WTC11 (cell line): Measurements from ENCODE around the gene BAIAP2. TPM values are rescaled to one million over a fixed set of nuclear protein-coding genes. Genes with fewer than 3 reads are reported as not detected.

Experiments used
- ATAC-seq: fragments of 200-7000 bp; cut with Tn5 transposase; 2 replicates; pipeline ENCODE4 v1.10.0; 2021; ENCODE audit warnings: mild to moderate bottlenecking, moderate library complexity
- CTCF ChIA-PET: fragments of 300-600 bp; sonication (Branson Sonifier 250); formaldehyde crosslinking; loops from one replicate; lab custom pipeline; 2021; ENCODE audit warnings: antibody characterized with exemption; lab: Charles Lee
- POLR2A ChIA-PET: fragments of 350-600 bp; sonication (Branson Sonifier 250); formaldehyde crosslinking; loops from one replicate; lab custom pipeline; 2021; ENCODE audit warnings: antibody characterized with exemption; lab: Charles Lee
- DNase-seq: peaks from one replicate; pipeline ENCODE4 v3.0.0; 2021; ENCODE audit warnings: low spot score
- H3K27ac Mint-ChIP-seq: 2 replicates; pipeline ENCODE4 v1.8.0; 2021; ENCODE audit warnings: mixed read lengths
- H3K27me3 Mint-ChIP-seq: 2 replicates; pipeline ENCODE4 v1.8.0; 2021; ENCODE audit warnings: low read depth, mild to moderate bottlenecking, moderate library complexity, mixed read lengths
- H3K36me3 Mint-ChIP-seq: 2 replicates; pipeline ENCODE4 v1.8.0; 2021; ENCODE audit warnings: mixed read lengths
- H3K4me1 Mint-ChIP-seq: 2 replicates; pipeline ENCODE4 v1.8.0; 2022; ENCODE audit warnings: mixed read lengths
- H3K4me3 Mint-ChIP-seq: 2 replicates; pipeline ENCODE4 v1.8.0; 2021; ENCODE audit warnings: mild to moderate bottlenecking, moderate library complexity, mixed read lengths
- H3K9me3 Mint-ChIP-seq: 2 replicates; pipeline ENCODE4 v1.8.0; 2021; ENCODE audit warnings: mixed read lengths
- AFF4 ChIP-seq: sonication (generic); formaldehyde crosslinking; IDR thresholded peaks from 2 replicates; pipeline ENCODE4 v1.8.1; 2023; ENCODE audit warnings: mild to moderate bottlenecking, missing genetic modification reagents, borderline replicate concordance
- CTCF ChIP-seq: fragments of 200-600 bp; IDR thresholded peaks from 2 replicates; pipeline ENCODE4 v1.8.0; 2022; ENCODE audit warnings: antibody characterized with exemption
- E2F4 ChIP-seq: sonication (generic); formaldehyde crosslinking; IDR thresholded peaks from 2 replicates; pipeline ENCODE4 v1.8.1; 2022; ENCODE audit warnings: low read depth, mild to moderate bottlenecking, moderate library complexity, missing genetic modification reagents, borderline replicate concordance
- E2F5 ChIP-seq: sonication (generic); formaldehyde crosslinking; IDR thresholded peaks from 2 replicates; pipeline ENCODE4 v1.8.1; 2022; ENCODE audit warnings: mild to moderate bottlenecking, moderate library complexity, missing genetic modification reagents
- EMX1 ChIP-seq: fragments of 250-450 bp; sonication (Bioruptor Pico); IDR thresholded peaks from 2 replicates; pipeline ENCODE4 v1.8.0; 2021; ENCODE audit warnings: mild to moderate bottlenecking
- GABPB1 ChIP-seq: sonication (generic); formaldehyde crosslinking; IDR thresholded peaks from 2 replicates; pipeline ENCODE4 v1.8.1; 2023; ENCODE audit warnings: mild to moderate bottlenecking, missing genetic modification reagents
- GRHL2 ChIP-seq: fragments of 250-450 bp; sonication (Bioruptor Pico); IDR thresholded peaks from 2 replicates; pipeline ENCODE4 v1.8.0; 2022; ENCODE audit warnings: mild to moderate bottlenecking, moderate library complexity; ENCODE audit not compliant: insufficient replicate concordance, severe bottlenecking
- HMGA2 ChIP-seq: fragments of 250-450 bp; sonication (Bioruptor Pico); IDR thresholded peaks from 2 replicates; pipeline ENCODE4 v1.4.0; 2021; ENCODE audit warnings: mild to moderate bottlenecking, moderate library complexity
- MLX ChIP-seq: sonication (generic); formaldehyde crosslinking; IDR thresholded peaks from 2 replicates; pipeline ENCODE4 v1.8.1; 2023; ENCODE audit warnings: mild to moderate bottlenecking, missing genetic modification reagents, moderate library complexity
- RELA ChIP-seq: sonication (generic); formaldehyde crosslinking; IDR thresholded peaks from 2 replicates; pipeline ENCODE4 v1.8.1; 2022; ENCODE audit warnings: missing genetic modification reagents, mild to moderate bottlenecking, borderline replicate concordance
- SMAD3 ChIP-seq: sonication (generic); formaldehyde crosslinking; IDR thresholded peaks from 2 replicates; pipeline ENCODE4 v1.8.0; 2022; ENCODE audit warnings: missing genetic modification reagents, mild to moderate bottlenecking, borderline replicate concordance
- STAT6 ChIP-seq: sonication (generic); formaldehyde crosslinking; conservative IDR thresholded peaks from 2 replicates; pipeline ENCODE4 v1.8.1; 2023; ENCODE audit warnings: mild to moderate bottlenecking, low read depth, missing genetic modification reagents, moderate library complexity
- USF1 ChIP-seq: sonication (generic); formaldehyde crosslinking; IDR thresholded peaks from 2 replicates; pipeline ENCODE4 v1.8.0; 2022; ENCODE audit warnings: mild to moderate bottlenecking, missing genetic modification reagents
- ZBTB43 ChIP-seq: sonication (generic); formaldehyde crosslinking; IDR thresholded peaks from 2 replicates; pipeline ENCODE4 v1.8.1; 2023; ENCODE audit warnings: mild to moderate bottlenecking, missing genetic modification reagents
- ZNF263 ChIP-seq: sonication (generic); formaldehyde crosslinking; IDR thresholded peaks from 2 replicates; pipeline ENCODE4 v1.8.1; 2022; ENCODE audit warnings: low read depth, mild to moderate bottlenecking, moderate library complexity, missing genetic modification reagents
- ZNF317 ChIP-seq: sonication (generic); formaldehyde crosslinking; IDR thresholded peaks from 2 replicates; pipeline ENCODE4 v1.8.1; 2023; ENCODE audit warnings: low read depth, mild to moderate bottlenecking, moderate library complexity, missing genetic modification reagents, borderline replicate concordance
- ZNF512 ChIP-seq: sonication (generic); formaldehyde crosslinking; IDR thresholded peaks from 2 replicates; pipeline ENCODE4 v1.8.1; 2022; ENCODE audit warnings: missing genetic modification reagents, borderline replicate concordance
- ZNF671 ChIP-seq: fragments of 250-450 bp; sonication (Bioruptor Pico); IDR thresholded peaks from 2 replicates; pipeline ENCODE4 v1.8.0; 2021; ENCODE audit warnings: mild to moderate bottlenecking
- total RNA-seq: library from RNA; stranded (reverse); gene quantifications from 3 replicates; pipeline ENCODE4 v1.2.3, GENCODE V29; 2021

The BAIAP2 gene
- total RNA-seq, 1 experiment from 2014 or later: 20.7 TPM

GRCh38 chr17:81049372-81049911 lies 14.5 kb downstream of the BAIAP2 start:
- Mint-ChIP-seq H3K4me1 (peaks cover 6% of the 10 kb centered on the region; the same call in 1 of the 2 replicates), H3K4me3 (no peak overlapping the region), H3K27ac (peak overlapping the region; percentile 84), H3K9me3 (no peaks in the 10 kb centered on the region), H3K36me3 (no peaks in the 10 kb centered on the region), H3K27me3 (no peaks in the 10 kb centered on the region)
- ATAC-seq (no peak), DNase-seq (no peak)
- ChIA-PET CTCF (interaction anchor here (0.9 to 1.3 kb wide), 4 partner anchors 9 to 48 kb away, joined by 3 to 7 read pairs (median 4); no protein-coding TSS in a partner anchor), POLR2A (no interaction called here)
- no peak for TF ChIP-seq ZNF263 (CRISPR knock-in tag)
- TF ChIP-seq ZNF671 (CRISPR knock-in tag): no peak
- no peak for TF ChIP-seq E2F5
- no peak for TF ChIP-seq E2F4
- TF ChIP-seq ZBTB43 (CRISPR knock-in tag): no peak
- no peak for TF ChIP-seq USF1 (CRISPR knock-in tag)
- TF ChIP-seq SMAD3: no peak

GRCh38 chr17:81049973-81050551 lies 15.1 kb downstream of the BAIAP2 start:
- Mint-ChIP-seq H3K4me3 (no peak overlapping the region), H3K27me3 (no peaks in the 10 kb centered on the region), H3K9me3 (no peaks in the 10 kb centered on the region), H3K27ac (peak overlapping the region; percentile 53; the same call in 1 of the 2 replicates), H3K4me1 (peaks cover 6% of the 10 kb centered on the region; the same call in 1 of the 2 replicates), H3K36me3 (no peaks in the 10 kb centered on the region)
- ATAC-seq: no peak; the same call in 1 of the 2 replicates
- DNase-seq: no peak
- POLR2A ChIA-PET: no interaction called here
- CTCF ChIA-PET: interaction anchor here (0.9 to 1.3 kb wide), 5 partner anchors 10 to 52 kb away, joined by 3 to 7 read pairs (median 4); no protein-coding TSS in a partner anchor
- no peak for TF ChIP-seq AFF4 (CRISPR knock-in tag)
- TF ChIP-seq RELA (CRISPR knock-in tag): no peak
- no peak for TF ChIP-seq HMGA2 (CRISPR knock-in tag)
- no peak for TF ChIP-seq GABPB1 (CRISPR knock-in tag)
- no peak for TF ChIP-seq STAT6
- no peak for TF ChIP-seq ZNF512
- no peak for TF ChIP-seq EMX1 (CRISPR knock-in tag)
- no peak for TF ChIP-seq MLX (CRISPR knock-in tag)
- no peak for TF ChIP-seq CTCF
- no peak for TF ChIP-seq GRHL2 (CRISPR knock-in tag)
- TF ChIP-seq ZNF317 (CRISPR knock-in tag): no peak
